C4-2B (cell line): Measurements from ENCODE around the gene UBALD2.

Source experiments
- ZFX ChIP-seq: fragments of 450-650 bp; IDR thresholded peaks from 2 replicates; pipeline ENCODE4 v1.6.1; 2017
- TF ChIP-seq, protein P1 (sequence below): fragments of 450-650 bp; conservative IDR thresholded peaks from 2 replicates; pipeline ENCODE4 v1.5.1; 2017; ENCODE audit warnings: mild to moderate bottlenecking

DNA sequence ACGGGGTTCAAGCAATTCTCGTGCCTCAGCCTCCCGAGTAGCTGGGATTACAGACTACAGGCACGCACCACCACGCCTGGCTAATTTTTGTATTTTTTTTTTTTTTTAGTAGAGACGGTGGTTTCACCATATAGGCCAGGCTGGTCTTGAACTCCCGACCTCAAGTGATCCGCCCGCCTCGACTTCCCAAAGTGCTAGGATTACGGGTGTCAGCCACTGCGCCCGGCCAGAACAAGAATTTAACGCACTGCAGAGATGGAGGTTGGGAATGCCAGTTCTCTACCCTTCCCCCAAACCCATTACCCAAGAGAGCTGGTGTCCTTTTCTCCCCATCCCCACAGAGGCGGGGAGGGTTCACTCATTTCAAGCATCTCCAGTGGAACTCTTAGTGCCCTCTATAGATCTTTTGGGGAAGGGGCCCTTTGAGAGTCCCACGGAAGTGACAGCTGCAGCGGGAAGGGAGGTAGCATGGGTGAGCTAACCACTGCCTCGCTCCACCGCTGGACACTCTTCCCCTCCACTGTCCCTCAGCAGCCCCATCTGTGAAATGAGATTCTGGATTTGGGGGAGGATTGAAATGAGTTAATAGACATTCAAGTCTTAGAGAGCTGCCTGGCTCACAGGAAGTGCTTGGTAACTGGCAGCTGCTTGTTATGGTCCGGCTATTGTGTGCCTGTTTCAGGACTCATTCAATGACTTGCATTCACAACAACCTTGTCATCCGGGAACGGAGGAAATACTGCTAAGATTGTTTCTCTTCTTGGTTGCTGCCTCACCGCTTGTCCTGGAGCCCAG is 3.5 kb upstream of the UBALD2 start:
- TF ChIP-seq, protein P1, sequence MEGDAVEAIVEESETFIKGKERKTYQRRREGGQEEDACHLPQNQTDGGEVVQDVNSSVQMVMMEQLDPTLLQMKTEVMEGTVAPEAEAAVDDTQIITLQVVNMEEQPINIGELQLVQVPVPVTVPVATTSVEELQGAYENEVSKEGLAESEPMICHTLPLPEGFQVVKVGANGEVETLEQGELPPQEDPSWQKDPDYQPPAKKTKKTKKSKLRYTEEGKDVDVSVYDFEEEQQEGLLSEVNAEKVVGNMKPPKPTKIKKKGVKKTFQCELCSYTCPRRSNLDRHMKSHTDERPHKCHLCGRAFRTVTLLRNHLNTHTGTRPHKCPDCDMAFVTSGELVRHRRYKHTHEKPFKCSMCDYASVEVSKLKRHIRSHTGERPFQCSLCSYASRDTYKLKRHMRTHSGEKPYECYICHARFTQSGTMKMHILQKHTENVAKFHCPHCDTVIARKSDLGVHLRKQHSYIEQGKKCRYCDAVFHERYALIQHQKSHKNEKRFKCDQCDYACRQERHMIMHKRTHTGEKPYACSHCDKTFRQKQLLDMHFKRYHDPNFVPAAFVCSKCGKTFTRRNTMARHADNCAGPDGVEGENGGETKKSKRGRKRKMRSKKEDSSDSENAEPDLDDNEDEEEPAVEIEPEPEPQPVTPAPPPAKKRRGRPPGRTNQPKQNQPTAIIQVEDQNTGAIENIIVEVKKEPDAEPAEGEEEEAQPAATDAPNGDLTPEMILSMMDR: no peak
- no peak for TF ChIP-seq ZFX
